LHCN-M2 (cell line): ENCODE results near the gene NALCN. TPM values are rescaled to one million over a fixed set of nuclear protein-coding genes. Genes with fewer than 3 reads are reported as not detected.

Experiments used
- DNase-seq: peaks from one replicate; pipeline ENCODE4 v3.0.0-alpha.2; 2012; ENCODE audit warnings: low read depth
- polyA plus RNA-seq: library from polyadenylated mRNA; unstranded; fragments of >200 nt; gene quantifications from one replicate; pipeline ENCODE4 v1.2.1, GENCODE V29; 2012; ENCODE audit warnings: missing spikeins
- total RNA-seq: library from RNA; depleted of rRNA; stranded (reverse); fragments of >200 nt; gene quantifications from 2 replicates; pipeline ENCODE4 v1.2.3, GENCODE V29; 2014; rRNA removed

Gene NALCN
- 5.0 and 7.0 TPM in 2 replicates for total RNA-seq
- 3.7 TPM for polyA plus RNA-seq

DNA sequence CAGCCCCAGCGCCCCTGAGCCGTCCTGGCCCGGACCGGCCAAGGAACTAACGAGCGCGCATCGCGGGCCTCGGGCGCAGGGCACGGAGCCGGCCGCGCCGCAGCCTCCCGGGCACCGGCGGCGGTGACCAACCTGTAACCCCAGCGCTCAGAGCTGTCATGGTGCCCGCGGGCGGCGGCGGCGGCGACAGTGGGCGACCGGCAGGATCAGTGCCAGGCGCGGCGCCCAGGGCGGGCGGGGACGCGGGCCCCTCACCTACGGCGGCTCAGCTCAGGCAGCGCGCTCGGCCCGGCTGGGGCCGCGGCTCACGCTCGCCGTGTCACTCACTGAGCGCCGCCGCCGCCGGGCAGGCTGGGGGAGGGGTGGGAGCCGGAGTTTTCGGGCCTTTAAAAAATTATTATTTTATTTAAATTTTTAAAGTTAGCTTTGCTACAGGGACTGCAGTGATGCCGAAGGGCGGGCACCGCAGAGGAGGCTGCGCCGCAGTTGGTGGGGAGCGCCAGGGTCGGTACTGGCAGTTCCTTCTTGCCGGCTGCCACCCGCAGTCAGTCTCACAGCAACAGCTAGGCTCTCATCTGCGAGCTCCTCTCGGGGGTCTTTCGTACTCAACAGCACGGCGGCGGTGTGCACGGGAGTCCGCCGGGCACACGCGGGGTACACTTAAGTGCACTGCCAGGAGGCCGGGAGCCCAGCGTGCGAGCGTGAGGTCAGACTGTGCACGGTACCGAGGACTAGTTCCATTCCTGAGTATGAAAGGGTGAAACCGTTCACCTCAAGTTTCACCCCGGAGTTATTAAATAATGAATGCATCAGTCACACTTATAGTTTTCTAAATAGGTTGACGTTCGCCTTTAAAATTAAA lies at the start of gene NALCN:
NALCN (minus strand) TSS at position 328 of the 862 bp plus-strand sequence. CDS start 17,382 bp downstream, outside the sequence.
- no peak for DNase-seq

DNA sequence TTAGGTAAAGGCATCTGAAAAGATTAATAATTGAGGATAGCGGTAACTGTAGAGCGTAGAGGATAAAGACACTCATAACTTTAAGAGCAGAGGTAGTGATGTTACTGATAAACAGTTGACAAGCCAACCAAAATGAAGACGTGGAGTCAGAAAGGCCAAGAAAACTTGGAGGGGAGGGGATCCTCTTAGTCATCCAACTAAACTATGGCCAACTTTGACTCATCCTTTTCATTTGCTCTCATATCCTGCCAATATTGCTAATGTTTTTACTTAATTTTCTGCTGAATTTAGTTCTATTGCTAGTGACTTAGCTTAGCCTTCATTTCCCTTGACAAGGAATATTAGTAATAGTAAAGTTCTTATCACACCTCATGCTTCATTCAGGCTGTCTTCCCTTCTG lies 49.6 kb upstream of the NALCN start:
- peak; percentile 51 for DNase-seq

DNA sequence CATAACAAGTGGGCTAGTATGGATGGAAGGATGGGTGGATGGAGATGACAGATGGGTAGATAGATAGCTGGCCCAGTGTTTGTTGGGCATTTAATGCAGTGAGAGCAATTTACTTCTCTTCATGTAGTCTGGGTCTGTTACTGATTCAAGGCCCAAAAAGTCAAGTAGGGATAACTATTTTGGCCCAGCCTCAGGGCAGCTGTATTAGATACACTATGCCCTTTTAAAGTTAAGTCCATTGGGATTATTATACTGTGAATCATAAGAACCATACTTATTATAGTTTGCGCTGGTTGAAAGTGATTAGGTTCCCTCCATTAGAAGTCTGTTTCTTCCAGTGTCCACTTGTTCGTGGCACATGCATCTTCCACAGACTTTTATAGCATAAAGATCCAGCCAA lies 40.9 kb upstream of the NALCN start:
- no peak for DNase-seq

DNA sequence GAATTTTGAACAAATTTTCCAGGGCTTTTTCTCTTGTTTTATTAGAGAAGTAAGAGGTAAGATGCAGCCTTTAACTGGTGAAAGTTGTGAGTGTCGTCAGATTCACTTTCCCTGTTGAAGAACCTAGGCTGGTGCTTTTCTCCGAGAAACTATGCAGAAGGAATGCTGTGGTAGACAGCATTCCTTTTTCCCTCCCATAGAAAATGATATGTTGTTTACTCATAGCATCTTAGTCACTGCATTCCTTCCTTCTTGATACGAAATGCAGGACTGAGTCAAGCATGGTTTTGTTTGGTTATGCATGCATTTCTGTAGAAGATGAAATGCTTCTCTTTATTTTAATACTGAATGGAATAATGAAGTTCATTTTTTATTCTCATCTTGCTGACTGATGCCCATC lies 39.6 kb upstream of the NALCN start:
- peak; percentile 94 for DNase-seq

DNA sequence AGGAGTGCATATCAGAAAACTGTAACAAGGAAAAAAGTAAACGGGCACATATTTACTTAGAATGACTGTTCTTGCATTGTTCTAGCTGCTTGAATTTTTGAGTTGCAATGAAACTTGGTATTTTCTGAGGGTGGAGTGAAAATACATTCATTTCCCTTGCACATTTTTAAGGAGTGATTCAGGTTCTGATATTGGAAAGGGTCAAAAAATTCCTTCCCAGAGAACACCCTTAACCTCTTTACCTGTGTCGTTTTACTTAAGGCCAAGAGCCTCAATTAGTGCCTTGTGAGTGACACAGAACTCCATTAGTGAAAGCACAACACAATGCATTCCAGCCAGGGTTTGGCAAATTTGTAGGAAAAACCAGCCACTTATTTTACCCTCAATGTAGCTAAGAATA lies 38.5 kb upstream of the NALCN start:
- peak; percentile 39 for DNase-seq

DNA sequence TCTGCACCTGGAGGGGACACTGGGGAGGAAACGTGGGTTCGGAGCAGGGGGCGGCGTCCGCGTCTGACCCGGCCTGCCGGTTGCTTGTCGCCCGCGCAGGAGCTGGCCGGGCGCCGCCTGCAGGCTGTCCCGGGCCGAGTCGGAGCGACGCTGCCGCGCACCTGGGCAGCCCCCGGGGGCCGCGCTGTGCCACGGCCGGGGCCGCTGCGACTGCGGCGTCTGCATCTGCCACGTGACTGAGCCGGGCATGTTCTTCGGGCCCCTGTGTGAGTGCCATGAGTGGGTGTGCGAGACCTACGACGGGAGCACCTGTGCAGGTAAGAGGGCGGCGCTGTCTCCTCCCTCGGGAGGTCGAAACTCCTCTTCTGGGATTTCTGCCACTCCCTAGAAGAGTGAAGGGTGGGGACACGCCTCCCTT lies 37.5 kb upstream of the NALCN start:
- no peak for DNase-seq

DNA sequence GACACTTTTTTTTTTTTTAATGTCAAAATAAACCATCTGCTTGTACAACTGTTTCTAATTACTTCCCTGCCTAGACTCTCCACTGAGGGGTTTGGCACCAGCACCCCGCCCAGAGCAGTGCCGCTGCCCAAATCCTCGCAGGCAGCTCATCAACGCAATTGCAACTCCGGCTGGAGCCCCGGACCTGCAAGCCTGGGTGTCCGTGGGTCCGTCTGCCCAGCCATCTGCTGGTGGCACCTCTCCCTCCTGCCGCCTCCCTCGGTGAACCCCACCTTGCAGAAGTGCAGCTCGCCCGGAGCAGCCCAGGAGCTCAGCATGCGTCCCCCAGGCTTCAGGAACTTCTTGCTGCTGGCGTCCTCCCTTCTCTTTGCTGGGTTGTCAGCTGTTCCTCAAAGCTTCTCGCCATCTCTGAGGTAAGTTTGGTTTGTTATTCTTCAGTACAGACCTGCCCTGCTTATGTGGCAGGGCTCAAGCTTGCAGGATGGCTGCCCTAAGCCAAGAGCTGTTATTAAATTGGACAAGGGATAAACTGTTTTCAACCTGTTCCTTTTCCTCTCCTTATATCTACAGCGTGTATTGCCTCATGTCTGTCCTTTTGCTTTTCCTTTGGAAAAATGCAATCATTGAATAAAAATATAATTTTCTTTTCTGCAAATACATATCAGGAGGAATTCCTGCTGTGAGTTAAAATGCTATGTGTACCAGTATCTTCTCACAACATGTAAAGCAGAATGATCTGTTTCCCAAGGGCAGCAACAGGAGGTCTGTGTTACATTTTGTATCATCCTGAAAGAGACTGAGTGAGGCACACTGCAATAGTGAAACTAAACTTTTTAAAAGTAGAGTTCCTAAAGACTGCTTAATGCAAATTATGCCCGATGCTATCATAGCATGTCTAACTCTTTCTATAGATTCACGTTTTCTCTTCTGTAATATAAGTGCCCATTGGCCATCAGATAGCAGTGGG lies 36.5 kb upstream of the NALCN start, which contains the start of gene ITGBL1:
ITGBL1 (plus strand) TSS at position 157 of the 967 bp plus-strand sequence; CDS start at position 316, 159 bp downstream.
- DNase-seq, result peak; percentile 67

DNA sequence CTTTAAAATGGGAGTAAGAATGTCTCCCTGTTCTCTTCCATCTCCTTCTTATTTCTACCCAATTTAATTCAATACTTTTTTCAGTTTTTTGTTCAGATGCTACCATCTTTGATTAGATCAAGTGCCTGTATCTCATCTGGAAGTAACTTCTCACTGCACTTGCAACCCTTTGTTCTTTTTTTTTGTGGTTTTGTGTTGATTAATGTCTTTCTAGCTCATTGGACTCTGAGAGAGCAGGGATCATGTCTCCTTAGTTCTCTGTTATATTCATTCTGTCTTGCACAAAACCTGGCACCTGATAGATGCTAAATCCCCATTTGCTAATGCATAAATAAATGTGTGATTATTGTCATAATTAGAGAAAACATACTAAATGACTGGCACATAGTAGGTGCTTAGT lies 35.3 kb upstream of the NALCN start:
- DNase-seq, result peak; percentile 45

DNA sequence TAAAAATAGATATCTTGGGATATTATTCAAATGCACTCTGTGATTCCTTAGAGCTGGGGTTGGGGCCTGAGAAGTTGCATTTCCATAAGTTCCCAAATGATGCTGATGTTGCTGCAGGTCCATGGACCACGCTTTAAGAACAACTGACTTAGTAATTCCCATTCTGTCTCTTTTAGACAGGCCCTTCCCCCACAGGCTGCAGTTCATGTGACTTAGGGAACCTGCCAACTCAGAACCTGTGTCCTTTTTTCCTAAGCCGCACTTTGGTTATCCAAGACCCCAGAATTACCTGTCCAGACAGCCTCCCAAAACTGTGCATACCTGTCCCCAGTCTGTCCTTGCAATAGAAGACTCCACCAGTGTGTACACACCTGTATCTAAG lies 34.4 kb upstream of the NALCN start:
- no peak for DNase-seq

DNA sequence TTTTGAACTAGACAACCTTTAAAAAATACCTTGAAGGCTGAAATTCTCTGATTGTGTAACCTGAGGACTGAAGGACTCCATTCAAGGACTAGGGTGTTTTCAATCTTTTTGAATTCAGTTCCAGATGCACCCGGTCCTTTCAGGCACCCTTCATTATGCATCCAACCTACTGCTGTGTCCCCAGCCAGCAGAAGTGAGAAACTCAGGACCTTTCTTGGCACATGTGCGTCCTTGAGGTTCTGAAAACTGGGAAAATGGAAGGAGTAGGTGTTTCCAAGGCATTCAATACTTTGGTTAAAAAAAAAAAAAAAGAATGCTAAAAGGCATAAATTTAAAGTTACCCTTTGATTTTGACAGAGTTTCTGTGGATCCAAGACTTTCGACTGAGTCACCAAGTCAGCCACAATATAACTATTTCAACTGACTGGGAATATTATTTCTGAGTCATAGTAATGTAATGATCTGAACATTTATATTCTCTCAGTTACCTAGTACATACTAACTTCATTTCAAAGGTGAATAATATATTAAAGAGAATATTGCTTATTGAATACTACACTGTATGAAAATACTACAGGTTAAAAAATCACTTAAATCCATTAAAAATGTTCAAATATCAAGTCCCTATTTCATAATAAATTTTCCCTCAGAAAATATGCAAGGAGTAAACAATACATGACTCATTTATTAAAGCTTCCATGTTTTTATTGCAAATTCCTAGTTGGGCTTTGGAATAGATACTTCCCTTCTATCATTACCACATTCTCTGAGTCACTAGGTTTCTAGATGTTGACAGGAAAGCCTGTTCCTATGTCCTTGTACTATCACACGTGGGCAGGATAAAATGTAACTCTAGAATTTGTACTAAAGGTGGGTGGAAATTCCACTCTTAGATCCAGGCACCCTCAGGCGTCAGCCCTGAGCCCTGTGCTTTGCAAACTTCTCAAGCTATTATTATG lies 33.8 kb upstream of the NALCN start:
- peak; percentile 96 for DNase-seq

DNA sequence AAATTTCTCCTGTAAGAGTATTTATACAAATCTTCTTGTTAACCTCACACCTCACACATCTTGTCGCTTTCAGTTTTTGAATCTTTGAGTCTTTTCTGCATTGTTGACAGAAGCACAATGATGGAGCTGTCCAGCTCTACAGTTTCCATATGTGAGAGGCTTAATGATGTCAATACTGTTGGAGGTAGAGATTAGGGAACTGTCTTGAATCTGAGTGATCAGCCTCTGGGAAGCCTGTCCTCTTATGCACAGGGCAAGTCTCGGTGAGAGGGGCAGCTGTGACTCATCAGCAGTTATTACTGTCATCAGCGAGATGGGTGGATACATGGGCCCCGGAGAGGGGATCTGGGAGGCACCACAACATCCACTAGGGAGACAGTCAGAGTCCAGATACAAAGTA lies 31.5 kb upstream of the NALCN start:
- no peak for DNase-seq

DNA sequence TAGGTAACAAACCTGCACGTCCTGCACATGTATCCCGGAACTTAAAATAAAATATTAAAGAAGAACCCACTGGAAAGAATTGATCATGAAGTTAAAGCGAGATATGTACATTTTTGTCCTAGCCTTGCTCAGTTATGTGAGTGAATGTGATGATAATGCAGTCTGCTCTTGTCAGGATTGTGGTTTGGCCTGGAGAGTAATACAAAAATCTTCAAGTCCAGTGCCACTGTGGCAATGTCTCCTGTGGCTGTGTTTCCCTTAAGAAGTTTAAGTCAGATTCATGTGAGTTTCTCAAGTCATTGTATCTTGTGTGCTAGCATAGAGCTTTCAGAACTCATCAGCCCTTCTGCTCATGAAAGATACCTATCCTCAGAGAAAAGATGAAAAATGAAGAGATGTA lies 18.2 kb upstream of the NALCN start:
- no peak for DNase-seq

DNA sequence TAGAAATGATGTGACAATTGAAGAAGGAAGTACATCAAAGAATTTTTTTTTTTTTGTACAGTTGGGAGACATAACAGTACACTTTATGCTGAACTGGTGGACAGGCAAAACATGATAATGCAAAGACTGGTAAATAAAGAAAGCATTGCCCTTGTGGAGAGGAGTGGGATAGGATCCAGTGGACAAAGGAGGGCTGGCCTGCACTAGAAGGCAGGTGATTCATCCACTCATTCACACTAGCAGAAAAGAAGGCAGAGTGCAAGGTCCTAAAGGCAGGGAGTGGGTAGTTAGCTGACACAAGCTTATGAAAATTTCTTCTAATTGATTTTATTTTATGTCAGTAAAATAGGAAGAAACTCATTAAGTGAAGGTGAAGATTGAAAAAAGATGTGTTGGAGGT lies 17.6 kb upstream of the NALCN start:
- DNase-seq, result no peak

DNA sequence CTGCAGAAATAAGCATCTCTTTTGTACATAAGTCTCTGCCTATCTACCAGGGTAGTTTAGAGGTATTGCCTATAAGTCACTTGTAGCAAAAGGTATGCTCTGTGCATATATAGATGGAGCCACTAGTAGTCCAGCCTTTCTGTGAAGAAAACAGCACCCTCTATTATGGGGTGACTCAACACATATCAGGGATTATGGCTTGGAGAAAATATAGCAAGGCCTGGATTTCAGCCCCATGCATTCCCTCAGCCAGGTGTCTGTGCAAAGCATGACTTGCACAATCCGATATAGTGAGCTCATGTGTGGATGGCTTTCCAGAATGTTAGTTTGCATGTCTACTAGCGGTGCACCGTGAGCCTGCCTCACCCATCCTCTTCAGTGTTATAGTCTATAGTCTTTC lies 13.4 kb upstream of the NALCN start:
- no peak for DNase-seq

DNA sequence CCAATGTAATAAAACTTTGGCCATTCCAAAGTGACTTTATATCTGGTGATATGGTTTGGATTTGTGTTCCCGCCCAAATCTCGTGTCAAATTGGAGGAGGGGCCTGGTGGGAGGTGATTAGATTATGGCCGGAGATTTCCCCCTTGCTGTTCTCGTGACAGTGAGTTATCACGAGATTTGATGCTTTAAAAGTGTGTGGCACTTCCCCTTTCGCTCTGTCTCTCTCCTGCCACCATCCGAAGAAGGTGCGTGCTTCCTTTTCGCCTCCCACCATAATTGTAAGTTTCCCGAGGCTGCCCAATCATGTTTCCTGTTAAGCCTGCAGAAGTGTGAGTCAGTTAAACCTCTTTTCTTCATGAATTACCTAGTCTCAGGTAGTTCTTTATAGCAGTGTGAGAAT lies 9.3 kb upstream of the NALCN start:
- no peak for DNase-seq

DNA sequence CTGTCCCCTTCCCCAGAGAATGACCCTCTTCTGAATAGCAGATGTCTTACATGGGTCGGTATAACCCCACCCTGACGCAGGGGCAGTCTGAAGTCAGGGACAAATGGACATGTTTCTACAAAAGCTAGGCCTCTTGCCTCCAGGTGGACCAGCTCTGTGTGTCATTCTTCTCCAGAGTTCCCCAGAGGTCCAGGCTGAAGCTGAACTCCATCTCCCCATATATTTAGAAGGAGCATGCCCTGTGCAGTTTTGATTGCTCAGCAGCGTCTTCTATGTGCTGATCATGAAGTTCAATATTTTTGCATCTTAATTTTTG lies 8.8 kb upstream of the NALCN start:
- DNase-seq, result no peak

DNA sequence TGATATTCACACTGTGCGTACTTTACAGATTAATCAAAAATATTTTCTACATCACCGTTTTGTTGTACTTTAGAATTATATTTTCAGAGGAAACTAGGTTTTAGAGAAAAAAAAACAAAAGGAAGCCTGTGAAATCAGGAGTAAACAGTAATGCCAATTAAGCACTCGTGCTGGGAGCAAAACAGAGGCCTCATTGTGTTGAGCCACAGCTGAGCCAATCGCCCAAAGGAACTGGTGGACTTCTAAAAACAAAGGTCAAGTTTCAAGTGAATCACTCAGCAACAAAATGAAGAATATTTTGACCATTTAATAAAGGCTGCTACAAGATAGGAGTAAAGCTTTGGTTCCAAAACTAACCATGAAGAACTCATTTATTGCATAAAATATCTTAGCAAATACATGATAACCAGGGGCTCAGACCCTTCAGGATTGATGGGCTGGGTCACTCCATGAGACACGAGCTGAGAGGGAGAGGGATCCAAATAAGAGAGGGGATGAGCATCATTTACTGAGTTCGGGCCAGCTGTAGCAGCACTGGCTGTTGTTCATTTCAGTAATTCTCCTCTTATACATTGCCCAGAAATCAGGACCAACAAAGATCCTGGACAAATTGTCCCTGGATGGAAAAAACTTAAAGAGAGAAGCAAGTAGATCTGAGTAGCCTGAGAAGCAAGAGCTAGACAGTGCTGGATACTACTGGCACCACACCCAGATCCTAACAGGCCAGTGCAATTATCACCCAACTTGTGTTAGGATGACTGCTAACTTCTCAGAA lies 8.3 kb upstream of the NALCN start:
- peak; percentile 70 for DNase-seq

DNA sequence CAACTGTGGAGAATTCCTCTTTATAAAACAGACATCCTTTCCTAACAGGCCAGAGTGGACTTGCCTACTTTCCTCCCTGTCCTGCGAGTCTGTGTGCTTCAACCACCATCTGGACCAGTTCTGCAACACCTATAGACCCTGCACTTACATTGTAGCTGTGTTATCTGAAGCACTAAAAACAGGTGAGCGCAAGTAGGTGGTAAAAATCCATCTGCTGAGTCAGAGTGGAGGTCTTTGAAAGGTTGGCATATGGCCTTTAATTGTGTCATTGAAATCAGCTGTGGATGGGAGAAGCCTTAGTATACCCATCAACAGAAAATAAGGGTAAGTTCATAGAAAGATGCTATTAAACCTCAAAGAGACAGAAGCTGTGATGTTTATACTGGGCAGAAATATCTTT lies 7.6 kb upstream of the NALCN start:
- DNase-seq, result no peak

DNA sequence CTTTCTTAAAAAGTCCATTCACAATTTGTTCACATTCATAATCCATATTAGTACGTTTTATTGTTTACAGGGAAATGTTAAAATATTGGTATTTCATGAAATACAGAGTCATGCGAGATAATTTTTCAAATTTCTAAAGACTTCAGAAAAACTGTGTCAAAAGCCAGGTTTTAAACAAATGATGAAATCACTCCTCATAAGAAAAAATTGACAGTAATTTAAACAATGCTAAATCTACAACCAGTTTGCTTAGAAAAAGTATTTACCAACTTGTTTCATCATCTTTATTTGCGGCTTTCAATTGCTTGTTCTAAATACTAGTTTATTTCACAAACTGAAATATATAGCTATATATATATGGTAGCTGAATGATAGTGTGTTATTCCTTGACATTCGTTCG lies 1.2 kb upstream of the NALCN start:
- DNase-seq, result no peak

DNA sequence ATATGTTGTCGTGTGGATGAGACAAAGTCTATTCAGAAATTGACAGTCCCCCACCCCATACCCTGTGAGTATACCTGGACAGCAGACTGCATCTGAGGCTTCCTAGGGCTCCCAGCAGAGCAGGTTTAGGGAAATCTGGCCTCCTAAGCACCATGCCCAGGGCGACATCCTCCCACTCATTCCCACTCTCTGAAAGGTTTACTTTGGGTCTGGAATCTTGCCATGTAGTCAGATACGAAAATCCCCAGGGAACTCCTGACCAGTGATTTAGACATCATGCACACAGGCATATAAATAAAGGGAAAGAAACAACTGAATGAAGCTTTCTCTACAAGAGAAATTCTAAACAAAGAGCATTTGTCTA lies 717 bp upstream of the NALCN start:
- peak; percentile 79 for DNase-seq
